ENCODE data around the gene ARGFX. TPM values are rescaled to one million over a fixed set of nuclear protein-coding genes. Genes with fewer than 3 reads are reported as not detected.

Gene ARGFX
- total and polyA plus RNA-seq, 2 of the 13 experiments (the other 11 are each of a cell fraction or from before 2014, with no cell fraction given), result not detected

DNA sequence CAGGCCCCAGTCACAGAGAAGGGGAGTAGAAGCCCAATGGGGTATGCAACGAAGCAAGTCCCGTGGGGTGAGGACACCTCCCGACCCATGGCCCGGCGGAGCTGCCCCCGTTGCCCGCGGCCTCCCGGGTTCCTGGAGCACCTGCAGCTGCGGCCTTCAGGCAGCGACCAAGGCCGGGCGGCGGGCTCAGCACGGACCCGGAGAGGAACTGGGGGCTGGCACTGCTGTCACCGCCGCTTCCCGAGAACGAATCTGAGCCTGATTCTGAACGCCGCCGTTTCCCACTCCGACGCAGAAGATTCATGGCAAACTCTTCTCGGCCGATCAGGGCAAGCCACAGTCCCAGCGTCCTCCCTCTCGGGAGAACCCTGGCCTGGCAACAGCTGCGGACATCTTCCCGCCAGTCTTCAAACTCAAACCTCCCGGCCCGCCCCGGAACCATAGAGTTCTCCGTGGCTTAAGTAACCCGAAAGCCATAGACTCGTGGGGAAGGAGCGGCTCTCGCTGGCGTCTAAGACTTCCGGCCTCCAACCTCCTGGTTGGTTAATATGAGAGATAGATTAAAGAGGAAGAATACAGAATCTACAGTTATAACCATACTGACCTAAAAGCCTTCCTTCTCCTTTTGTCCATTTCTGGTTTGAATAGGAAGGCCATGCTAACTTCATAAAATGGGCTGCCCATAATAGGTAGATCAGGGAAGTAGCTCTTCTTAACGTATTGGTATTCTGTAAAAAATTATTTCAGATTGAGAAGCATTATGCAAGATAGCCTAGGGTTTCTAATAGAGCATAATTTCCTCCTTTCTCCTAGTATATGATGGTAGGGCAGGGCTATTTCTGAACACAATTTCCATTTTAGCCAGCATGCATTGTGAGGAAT, 21.9 kb upstream of the ARGFX start, which contains the start of gene POLQ (continued):
- TF ChIP-seq TFDP2 (CRISPR knock-in tag; IDR thresholded peaks at IDR 0.05) (peak; percentile 99), ZNF629 (CRISPR knock-in tag; conservative IDR thresholded peaks at IDR 0.05) (no peak)

- Histone ChIP-seq H4K20me1 (ENCODE audit: insufficient read depth, low read length) (no peaks in the 10 kb centered on the region), H3K27ac (ENCODE audit: extremely low read length, insufficient read depth, low read length) (no peak overlapping the region), H3K4me3 (replicated peaks in 1 of 3; ENCODE audit: insufficient read depth in 1 of 3, low read depth in 2 of 3, low read length in 3 of 3) (peak overlapping the region; percentile 49 to 84 (median 61)), H3K9me3 (ENCODE audit: low read length) (no peaks in the 10 kb centered on the region), H3K36me3 (replicated peaks in 1 of 2; ENCODE audit: control insufficient read depth in 1 of 2, insufficient read depth in 2 of 2, low read length in 2 of 2) (no peaks in the 10 kb centered on the region), H3K4me1 (ENCODE audit: insufficient read depth, low read length) (peaks cover 16% of the 10 kb centered on the region), H3K9ac (ENCODE audit: insufficient read depth, low read depth, low read length) (peak overlapping the region; percentile 44), H2AFZ (ENCODE audit: low read length) (peak overlapping the region; percentile 92), H3K27me3 (ENCODE audit: control insufficient read depth in 1 of 2, insufficient read depth in 2 of 2, low read length in 2 of 2) (peaks cover 0 to 4% of the 10 kb centered on the region in 2 experiments; a peak in 1 of 5 replicates), H3K4me2 (ENCODE audit: low read depth, low read length) (peak overlapping the region; percentile 81), H3K79me2 (ENCODE audit: insufficient read depth, low read length) (no peaks in the 10 kb centered on the region)
- in situ Hi-C loops (cut with HindIII; ENCODE audit: extremely low pct_ligation_motif_present, low pct_unique_long_range_greater_than_20kb) (loop anchor here (25.0 kb wide), 1 partner anchor 1135 kb away; the partner anchor contains the start of gene PARP14), intact Hi-C loops (cut with micrococcal nuclease; ENCODE audit: unreplicated experiment) (no loop called here)
- FAIRE-seq (peak; percentile 43), DNase-seq (ENCODE audit: low spot score) (no peak), ATAC-seq (peak; percentile 92)
- WGBS (ENCODE audit: low lambda C conversion rate), result 0% methylated on average over 4 of the region's 4 CpGs
- CTCF ChIA-PET (ENCODE audit: low intra/inter-chr PET ratio, low total read pairs), result no interaction called here
- no TSS peak for BruUV-seq (replicated peaks)
- POLR2A ChIA-PET, result no interaction called here
- TF ChIP-seq NFE2 (CRISPR knock-in tag; IDR thresholded peaks at IDR 0.05) (no peak), TSC22D2 (CRISPR knock-in tag; IDR thresholded peaks at IDR 0.05; ENCODE audit: borderline replicate concordance) (no peak), PRDM4 (CRISPR knock-in tag; IDR thresholded peaks at IDR 0.05; ENCODE audit: borderline replicate concordance) (no peak), GZF1 (CRISPR knock-in tag; IDR thresholded peaks at IDR 0.05) (no peak), ZNF546 (CRISPR knock-in tag; conservative IDR thresholded peaks at IDR 0.05) (no peak), MAF1 (CRISPR knock-in tag; IDR thresholded peaks at IDR 0.05; ENCODE audit: borderline replicate concordance) (no peak), ZMYM4 (CRISPR knock-in tag; IDR thresholded peaks at IDR 0.05) (0 out of 2 replicates have a peak, but pooled peaks have one; percentile 21), ZNF292 (CRISPR knock-in tag; IDR thresholded peaks at IDR 0.05; ENCODE audit: borderline replicate concordance, low read depth) (peak; percentile 34; the same call in 1 of the 2 replicates), SIX1 (CRISPR knock-in tag; IDR thresholded peaks at IDR 0.05; ENCODE audit: borderline replicate concordance) (no peak), ZFX (CRISPR knock-in tag; IDR thresholded peaks at IDR 0.05; ENCODE audit: low read depth) (peak; percentile 48; the same call in 1 of the 2 replicates), NAIF1 (CRISPR knock-in tag; IDR thresholded peaks at IDR 0.05; ENCODE audit: borderline replicate concordance) (no peak), ZNF564 (CRISPR knock-in tag; IDR thresholded peaks at IDR 0.05) (no peak), SALL1 (CRISPR knock-in tag; IDR thresholded peaks at IDR 0.05) (peak; percentile 22; the same call in 1 of the 2 replicates), FOXJ3 (CRISPR knock-in tag; IDR thresholded peaks at IDR 0.05; ENCODE audit: borderline replicate concordance) (no peak), CTCF (CRISPR knock-in tag; IDR thresholded peaks at IDR 0.05) (0 out of 2 replicates have a peak, but pooled peaks have one; percentile 17)
These were observed 15.4 kb upstream of the ARGFX start for GRCh38 chr3:121552379-121552778.

Measured in HepG2 (cell line).